SK-MEL-5 (cell line): ENCODE results near the gene INAVA. TPM values are rescaled to one million over a fixed set of nuclear protein-coding genes. Genes with fewer than 3 reads are reported as not detected.
"Not testable (repeated sequence)": the region's sequence is repeated elsewhere in the genome, so short reads cannot be mapped to it uniquely, and the experiment has no call there.

Experiments
- DNase-seq: peaks from one replicate; pipeline ENCODE4 v3.0.0-alpha.2; 2016; ENCODE audit warnings: low read depth, low spot score
- in situ Hi-C: cut with HindIII; loops from 2 replicates; pipeline ENCODE4 v1.10.0; 2016; ENCODE audit warnings: low sequenced_read_pairs, high pct_unique_total_duplicates, low pct_unique_long_range_greater_than_20kb
- total RNA-seq: library from RNA; depleted of rRNA; stranded (reverse); fragments of >200 nt; shearing (Covaris generic); gene quantifications from 2 replicates; pipeline ENCODE4 v1.2.3, GENCODE V29; 2014

Gene INAVA
- total RNA-seq, 1 experiment from 2014 or later: not detected

DNA sequence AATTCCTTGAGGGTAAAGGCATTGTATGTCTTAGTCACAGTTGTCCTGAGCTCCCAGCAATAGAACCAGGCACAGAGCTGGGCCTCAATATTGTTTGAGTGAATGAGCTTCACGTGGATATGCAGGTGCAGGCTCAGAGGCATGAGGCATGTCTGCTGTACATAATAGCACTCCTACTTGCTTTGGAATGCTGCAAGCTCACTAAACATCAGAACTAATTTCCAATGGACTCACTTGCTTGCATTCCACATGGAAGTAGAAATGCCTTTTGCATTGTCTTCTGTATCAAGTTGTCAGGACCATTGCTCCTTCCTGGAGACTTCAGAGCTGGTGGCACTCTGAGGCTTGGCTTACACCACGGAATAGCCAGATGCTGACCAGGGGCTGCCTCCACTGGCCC, 37.1 kb downstream of the INAVA start:
- DNase-seq: no peak
- in situ Hi-C loops: no loop called here

DNA sequence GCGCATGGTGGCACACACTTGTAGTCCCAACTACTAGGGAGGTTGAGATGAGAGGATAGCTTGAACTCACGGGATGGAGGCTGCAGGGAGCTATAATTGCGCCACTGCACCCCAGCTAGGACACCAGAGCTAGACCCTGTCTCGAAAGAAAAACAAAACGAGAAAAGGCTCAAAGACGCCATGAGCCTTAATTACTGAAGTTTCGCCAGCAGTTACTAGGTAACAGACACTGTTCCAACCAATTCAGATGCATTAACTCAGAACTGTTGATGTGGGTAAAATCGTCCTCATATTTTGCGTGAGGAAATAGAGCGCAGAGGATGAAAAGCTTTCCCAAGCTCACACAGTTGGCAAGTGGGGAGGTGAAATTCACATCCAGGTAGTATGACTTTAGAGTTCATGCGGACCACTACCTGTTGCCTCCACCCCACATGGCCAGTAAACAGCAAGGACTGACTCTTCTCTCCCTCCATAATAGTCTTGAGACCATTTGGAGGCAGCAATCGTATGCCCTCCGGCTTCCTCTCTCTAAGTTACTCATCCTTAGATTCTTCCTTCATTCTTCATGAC, 40.1 kb downstream of the INAVA start:
- in situ Hi-C loops: no loop called here
- peak; percentile 27 for DNase-seq

DNA sequence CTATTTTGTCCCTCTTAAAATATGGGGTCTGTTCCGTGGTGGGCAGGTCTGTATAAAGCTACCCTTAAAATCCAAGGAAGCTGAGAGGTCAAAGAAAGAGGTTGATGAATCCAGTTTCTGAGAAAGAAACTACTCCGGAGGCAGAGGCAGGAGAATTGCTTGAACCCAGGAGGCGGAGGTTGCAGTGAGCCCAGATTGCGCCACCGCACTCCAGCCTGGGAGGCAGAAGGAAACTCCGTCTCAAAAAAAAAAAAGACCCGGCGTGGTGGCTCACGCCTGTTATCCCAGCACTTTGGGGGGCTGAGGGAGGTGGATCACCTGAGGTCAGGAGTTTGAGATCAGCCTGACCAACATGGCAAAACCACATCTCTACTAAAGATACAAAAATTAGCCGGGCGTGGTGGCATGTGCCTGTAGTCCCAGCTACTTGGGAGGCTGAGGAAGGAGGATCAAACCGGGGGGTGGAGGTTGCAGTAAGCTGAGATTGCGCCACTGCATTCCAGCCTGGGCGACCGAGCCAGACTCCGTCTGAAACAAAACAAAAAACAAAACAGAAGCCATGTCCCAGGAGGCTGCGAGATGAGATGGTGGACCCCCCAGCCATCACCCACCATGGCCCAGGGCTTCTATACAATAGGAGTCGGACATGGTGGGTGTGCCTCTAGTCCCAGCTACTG, 40.7 kb downstream of the INAVA start:
- in situ Hi-C loops, DNase-seq: not testable (repeated sequence)

DNA sequence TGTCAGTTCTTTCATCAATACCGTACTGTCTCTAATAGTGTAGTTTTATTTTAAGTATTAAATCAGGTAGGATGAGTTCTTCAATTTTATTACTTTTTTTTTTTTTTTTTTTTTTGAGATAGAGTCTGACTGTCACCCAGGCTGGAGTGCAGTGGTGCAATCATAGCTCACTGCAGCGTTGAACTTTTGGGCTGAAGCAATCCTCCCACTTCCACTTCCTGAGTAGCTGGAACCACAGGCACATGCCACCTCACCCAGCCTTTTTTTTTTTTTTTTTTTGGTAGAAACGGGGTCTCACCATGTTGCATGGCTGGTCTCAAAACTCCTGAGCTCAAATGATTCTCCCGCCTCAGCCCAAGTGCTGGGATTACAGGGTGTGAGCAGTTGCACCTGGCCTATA, 44.3 kb downstream of the INAVA start:
- in situ Hi-C loops: no loop called here

DNA sequence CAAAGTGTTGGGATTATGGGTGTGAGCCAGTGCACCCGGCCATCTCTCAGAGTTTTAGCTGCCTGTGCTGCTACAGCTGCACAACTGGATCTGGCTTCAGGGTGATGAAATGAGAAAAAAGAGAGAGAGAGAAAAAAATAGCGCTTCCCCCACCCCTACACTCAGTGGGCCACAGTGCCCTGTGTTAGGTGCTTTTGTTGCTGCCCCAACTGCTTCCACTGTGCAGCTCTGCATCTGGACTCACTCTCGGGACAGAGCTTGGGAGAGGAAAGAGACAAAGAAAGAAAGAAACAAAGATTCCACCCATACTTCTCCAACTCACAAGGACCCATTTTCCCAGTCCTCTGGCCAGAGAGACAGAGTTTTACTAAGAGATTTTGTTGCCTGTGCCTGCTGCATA, 50.4 kb downstream of the INAVA start:
- DNase-seq: no peak
- in situ Hi-C loops: no loop called here

More for the DNA sequence above, 44.3 kb downstream of the INAVA start:
- peak; percentile 6 for DNase-seq

DNA sequence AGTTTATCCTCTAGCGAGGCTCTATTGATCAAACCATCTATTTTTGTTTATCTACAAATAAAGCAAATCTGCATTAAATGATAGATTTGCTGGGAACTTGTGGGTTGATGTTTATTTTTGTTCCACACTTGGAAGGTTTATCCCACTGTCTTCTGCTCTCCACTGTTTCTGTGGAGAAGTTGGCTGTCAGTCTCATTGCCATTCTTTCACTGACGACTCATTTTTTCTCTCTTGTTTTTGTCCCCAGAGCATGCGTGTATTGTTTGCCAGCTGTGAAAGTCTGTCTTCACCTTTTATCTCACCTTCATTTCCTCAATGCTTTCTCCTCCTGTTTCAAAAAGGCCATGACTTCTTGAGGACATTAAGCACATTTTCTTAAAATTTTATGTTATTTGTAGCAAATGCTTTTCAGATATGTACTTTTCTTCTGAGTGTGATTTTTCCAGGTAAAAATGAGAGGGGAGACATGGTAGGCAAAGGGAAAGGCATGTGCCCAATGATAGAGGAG, 52.4 kb downstream of the INAVA start:
- in situ Hi-C loops: no loop called here
- no peak for DNase-seq

DNA sequence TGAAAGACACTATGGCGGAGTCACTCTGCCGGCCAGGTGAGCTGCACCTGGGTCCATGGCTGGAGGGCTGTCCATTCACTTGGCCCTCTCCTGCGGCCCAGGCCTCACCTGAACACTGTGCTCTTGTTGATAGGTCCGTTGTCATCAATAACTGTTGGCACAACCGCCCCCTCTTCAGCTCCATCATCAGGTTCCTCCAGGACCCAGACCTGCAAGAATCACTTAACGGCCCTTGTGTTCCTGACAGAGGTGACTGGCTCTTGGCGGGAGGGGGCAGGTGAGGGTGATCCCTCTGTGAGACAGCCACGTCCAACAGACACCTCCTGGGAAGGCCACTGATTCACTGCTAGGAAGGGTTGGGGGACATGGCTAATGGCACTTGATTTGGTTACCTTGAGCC, 54.9 kb downstream of the INAVA start:
- in situ Hi-C loops: no loop called here
- DNase-seq: no peak

DNA sequence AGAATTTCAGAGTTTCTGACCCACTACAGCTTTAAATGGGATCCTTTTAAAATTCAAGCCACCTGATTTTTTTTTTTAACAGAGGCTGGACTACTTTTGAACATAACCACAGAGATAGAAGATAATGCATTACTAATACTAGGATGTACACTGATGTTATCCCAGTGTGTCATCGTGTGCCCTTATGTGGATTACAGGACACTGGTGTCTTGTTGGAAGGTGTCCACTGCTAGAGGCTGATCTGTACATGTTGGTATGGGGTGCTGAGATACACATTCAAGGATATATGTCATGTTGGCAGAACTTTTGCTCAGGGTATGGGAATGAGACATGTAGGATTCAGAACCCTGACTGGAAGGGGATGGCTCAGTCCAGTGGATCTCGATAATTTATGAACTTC, 56.3 kb downstream of the INAVA start:
- in situ Hi-C loops: no loop called here
- DNase-seq: no peak

DNA sequence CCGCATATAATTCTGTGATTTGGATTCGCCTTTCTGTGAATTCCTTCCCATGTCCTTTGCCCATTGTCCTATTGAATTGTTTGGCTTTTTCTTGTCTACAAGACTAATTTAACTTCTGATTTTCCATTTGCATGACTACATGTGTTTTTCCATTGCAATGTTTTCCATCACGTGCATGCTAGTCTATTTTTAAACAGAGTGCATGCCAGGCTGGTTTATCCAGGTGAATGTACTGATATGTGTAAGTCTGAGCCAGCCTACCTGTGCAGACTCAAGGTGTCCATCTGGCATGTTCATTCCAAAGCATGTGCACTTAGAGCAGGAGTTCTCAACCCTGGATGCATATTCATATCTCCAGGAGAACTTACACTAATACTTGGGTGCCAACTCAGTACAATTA, 59.7 kb downstream of the INAVA start:
- DNase-seq: no peak

DNA sequence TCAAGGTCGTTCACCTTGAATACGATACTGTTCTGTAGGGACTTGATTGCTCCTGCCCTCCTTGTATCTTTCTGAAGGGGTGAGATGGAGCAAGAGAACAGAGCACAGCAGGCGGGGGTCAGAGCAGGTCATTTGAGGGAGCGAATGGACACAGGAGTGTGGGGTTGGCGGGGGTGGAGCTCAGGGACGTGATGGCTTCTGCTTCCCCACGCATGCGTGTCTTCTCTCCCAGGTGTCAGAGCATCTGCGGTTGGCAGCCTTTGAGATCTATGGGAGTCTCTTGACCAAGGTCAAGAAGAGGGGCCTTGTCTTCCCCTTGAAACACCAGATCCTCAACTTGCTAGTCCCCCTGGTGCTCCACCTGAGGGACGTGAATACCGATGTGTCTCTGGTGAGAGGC, 63.9 kb downstream of the INAVA start:
- in situ Hi-C loops: no loop called here
- no peak for DNase-seq

More for the DNA sequence above, 59.7 kb downstream of the INAVA start:
- in situ Hi-C loops: no loop called here

DNA sequence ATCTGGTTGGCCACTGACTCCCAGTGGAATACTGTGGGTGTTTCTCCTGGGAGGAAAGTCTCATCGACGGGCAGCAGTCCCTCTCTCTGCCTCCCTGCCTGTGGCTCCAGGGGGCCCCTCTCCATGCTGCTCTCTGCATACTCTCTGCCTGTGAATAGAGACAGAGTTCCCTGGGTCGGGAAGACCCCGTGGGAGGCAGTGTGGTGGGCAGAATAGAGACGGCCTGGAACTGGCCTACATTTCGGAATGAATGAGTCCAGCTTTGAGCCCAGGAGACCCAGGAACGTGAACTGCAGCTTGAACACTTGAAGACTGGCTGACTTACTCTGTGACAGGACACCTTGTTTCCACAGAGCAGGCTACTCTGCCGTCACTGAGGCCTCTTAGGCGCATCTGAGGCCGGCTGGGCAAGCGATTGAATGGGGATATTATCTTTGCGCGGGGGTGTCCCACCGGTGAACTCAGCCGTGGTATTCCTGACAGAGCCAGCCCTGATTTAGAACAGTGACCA, 64.8 kb downstream of the INAVA start:
- in situ Hi-C loops: no loop called here

DNA sequence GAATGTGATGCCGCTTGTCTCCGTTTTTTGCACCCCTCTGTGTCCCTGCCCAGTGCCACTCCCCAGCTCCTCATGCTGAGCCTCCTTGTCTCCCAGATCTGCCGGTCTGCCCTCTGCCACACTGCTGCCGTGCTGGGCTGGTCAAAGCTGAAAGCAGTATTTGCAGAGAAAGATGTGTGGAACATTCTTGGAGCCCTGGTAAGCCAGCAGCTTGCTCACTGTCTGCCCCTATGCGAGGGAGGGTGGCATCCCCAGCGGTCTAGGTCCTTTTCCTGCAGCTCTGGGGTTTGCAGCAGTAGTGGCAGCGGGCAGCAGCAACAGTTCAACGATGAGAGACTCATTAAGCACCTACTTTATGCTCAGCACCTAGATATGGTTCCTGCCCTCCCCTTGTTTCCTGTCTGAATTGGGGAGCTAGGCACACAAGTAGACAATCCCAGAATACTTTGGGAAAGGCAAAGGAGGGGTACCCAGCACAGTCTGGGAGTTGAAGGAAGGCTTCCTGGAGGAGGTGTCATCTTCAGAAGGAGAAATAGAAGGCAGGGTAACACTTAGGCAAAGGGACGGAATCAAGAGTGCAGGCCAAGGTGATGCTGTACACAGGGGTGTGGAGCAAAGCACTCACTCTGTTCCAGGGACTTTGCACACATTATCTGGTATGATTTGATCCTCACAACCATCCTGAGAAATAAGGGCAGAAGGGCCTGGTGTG, 65.7 kb downstream of the INAVA start:
- in situ Hi-C loops: no loop called here
- DNase-seq: no peak

More for the DNA sequence above, 64.8 kb downstream of the INAVA start:
- peak; percentile 25 for DNase-seq

DNA sequence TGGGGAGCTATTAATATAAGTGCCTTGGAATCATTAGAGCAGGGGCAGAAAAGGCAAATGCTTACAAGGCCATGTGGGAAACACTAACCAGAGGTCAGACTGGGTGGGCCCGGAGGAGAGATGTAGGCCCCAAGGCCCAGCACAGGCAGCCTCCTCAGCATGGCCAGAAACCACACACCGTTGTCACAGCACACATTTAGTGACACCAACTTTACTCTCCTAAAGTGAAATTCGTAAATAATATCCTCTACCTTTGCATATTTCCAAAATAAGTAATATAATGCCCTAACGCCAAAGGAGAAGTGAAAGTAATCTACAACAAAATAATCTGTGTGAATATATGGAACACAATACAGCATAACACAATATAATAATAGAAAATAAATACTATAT, 66.2 kb downstream of the INAVA start:
- DNase-seq: no peak
- in situ Hi-C loops: no loop called here

DNA sequence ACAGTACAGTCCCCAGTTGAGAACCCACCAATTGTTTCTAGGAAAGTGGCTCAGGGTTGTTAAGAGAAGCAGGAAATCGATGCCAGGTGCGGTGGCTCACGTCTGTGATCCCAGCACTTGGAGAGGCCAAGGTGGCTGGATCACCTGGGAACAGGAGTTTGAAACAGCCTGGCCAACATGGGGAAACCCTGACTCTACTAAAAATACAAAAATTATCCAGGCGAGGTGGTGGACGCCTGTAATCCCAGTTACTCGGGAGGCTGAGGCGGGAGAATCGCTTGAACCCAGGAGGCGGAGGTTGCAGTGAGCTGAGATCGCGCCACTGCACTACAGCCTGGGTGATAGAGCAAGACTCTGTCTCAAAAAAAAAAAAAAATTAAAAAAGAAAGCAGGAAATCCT, 67.5 kb downstream of the INAVA start:
- in situ Hi-C loops, DNase-seq: not testable (repeated sequence)

DNA sequence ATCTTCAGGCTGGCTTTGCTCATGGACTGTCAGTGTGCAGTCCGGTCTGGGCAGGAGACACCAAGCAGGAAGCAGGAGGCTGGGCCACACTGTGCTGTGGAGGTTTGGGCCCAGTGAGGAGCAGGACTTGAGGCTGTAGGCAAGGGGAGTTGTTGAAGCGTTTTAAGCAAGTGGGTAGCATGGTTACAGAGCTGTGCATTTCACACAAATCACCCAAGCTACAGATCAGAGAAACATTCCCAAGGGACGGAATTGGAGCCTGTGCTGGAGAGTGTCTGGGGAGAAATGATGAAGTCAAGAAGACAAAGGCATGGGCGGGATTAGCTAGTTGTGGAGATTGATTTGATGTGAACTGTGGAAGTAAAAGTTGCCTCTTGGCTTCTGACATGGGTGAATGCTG, 67.9 kb downstream of the INAVA start:
- in situ Hi-C loops: no loop called here
- DNase-seq: no peak

DNA sequence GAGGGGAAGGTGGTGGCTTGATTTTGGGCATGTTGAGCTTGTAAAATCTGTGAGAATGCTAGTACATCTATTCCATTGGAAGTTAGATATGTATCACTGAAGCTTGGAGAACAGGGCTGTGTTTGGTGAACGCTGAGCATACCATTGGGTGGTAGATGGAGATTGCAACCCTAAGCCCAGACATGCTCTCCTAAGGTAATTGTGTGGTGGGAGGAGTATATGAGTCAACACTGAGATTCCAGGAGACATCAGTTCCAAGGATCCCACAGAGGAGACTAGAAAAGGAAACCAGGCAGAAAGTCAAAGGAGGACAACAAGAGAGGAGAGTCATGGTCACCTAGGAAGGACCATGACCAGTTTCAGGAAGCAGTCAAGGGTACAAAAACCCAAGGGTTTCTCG, 68.4 kb downstream of the INAVA start:
- in situ Hi-C loops: no loop called here
- no peak for DNase-seq

DNA sequence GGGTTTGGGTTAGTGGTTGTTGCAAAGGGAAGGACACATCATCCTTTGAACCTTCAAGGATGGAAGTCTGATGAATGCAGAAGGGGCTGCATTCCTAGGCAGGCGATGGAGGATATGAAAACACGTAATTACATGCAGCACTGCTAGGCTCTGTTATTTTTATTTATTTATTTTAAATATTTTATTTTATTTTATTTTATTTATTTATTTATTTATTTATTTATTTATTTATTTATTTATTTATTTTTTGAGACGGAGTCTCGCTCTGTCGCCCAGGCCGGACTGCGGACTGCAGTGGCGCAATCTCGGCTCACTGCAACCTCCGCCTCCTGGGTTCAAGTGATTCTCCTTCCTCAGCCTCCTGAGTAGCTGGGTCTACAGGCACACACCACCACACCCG, 69.2 kb downstream of the INAVA start:
- DNase-seq, in situ Hi-C loops: not testable (repeated sequence)
